IMR-90 (cell line): ENCODE data around the gene DCUN1D1.

ENCODE experiments used
- CEBPB ChIP-seq: IDR thresholded peaks from 2 replicates; pipeline ENCODE4 v1.6.1; 2012; ENCODE audit warnings: low read depth, low read length, improper control_type of control experiment
- CTCF ChIP-seq: conservative IDR thresholded peaks from 2 replicates; pipeline ENCODE4 v1.5.1; 2012; ENCODE audit warnings: mild to moderate bottlenecking, low read depth, low read length, improper control_type of control experiment
- FOS ChIP-seq: fragments of 150-350 bp; IDR thresholded peaks from 2 replicates; pipeline ENCODE4 v1.6.1; 2016; ENCODE audit warnings: low read depth, low read length
- MAZ ChIP-seq: IDR thresholded peaks from 2 replicates; pipeline ENCODE4 v1.6.1; 2012; ENCODE audit warnings: low read depth, mild to moderate bottlenecking, low read length, improper control_type of control experiment, moderate library complexity, borderline replicate concordance
- POLR2A ChIP-seq: IDR thresholded peaks from 2 replicates; pipeline ENCODE4 v1.6.1; 2012; ENCODE audit warnings: mild to moderate bottlenecking, low read depth, low read length
- RAD21 ChIP-seq: IDR thresholded peaks from 2 replicates; pipeline ENCODE4 v1.6.1; 2012; ENCODE audit warnings: low read length, improper control_type of control experiment

DNA sequence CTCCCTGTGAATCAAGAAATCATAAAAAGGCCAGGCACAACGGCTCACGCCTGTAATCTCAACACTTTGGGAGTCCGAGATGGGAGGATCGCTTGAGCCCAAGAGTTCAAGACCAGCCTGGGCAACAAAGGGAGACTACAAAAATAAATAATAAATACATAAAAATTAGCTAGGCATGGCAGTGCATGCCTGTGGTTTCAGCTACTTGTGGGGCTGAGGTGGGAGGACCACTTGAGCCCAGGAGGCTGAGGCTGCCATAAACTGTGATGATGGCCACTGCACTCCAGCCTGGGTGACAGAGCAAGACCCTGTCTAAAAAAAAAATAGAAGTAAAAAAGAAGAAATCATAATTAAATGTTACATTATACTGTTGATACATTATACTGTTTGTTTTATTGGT, 28.0 kb upstream of the DCUN1D1 start:
- TF ChIP-seq CTCF (no peak), CEBPB (no peak), FOS (no peak), MAZ (no peak), RAD21 (no peak), POLR2A (no peak)
